Loucy (cell line): Measurements from ENCODE around the gene FBXO31.

Source experiments
- H2AFZ ChIP-seq: fragments of 200-600 bp; sonication (generic); 2 replicates; pipeline ENCODE4 v1.6.0; 2016; ENCODE audit warnings: antibody characterized with exemption, mild to moderate bottlenecking, low read length, moderate library complexity
- H3F3A ChIP-seq: fragments of 200-600 bp; 2 replicates; pipeline ENCODE4 v1.6.0; 2016; ENCODE audit warnings: antibody characterized with exemption, low read depth, mild to moderate bottlenecking
- H3K27me3 ChIP-seq: fragments of 200-600 bp; sonication (generic); 2 replicates; pipeline ENCODE4 v1.6.1; 2014; ENCODE audit warnings: low read length, mild to moderate bottlenecking; ENCODE audit not compliant: insufficient read depth, poor library complexity, severe bottlenecking
- H3K36me3 ChIP-seq: fragments of 200-600 bp; sonication (generic); 2 replicates; pipeline ENCODE4 v1.6.1; 2016; ENCODE audit warnings: low read length; ENCODE audit not compliant: insufficient read depth
- H3K4me1 ChIP-seq: fragments of 200-600 bp; sonication (generic); 2 replicates; pipeline ENCODE4 v1.5.1; 2014; ENCODE audit warnings: low read length, mild to moderate bottlenecking; ENCODE audit not compliant: insufficient read depth, poor library complexity, severe bottlenecking
- H3K4me2 ChIP-seq: fragments of 200-600 bp; sonication (generic); 2 replicates; pipeline ENCODE4 v1.6.0; 2014; ENCODE audit warnings: antibody characterized with exemption, low read length, low read depth, mild to moderate bottlenecking; ENCODE audit not compliant: poor library complexity, severe bottlenecking
- H3K4me3 ChIP-seq: fragments of 200-600 bp; sonication (generic); 2 replicates; pipeline ENCODE4 v1.5.1; 2014; ENCODE audit warnings: low read length, mild to moderate bottlenecking, mixed read lengths; ENCODE audit not compliant: poor library complexity, severe bottlenecking
- H3K79me2 ChIP-seq: fragments of 200-600 bp; sonication (generic); 2 replicates; pipeline ENCODE4 v1.6.1; 2014; ENCODE audit warnings: low read length; ENCODE audit not compliant: insufficient read depth
- H3K9ac ChIP-seq: fragments of 200-600 bp; sonication (generic); 2 replicates; pipeline ENCODE4 v1.6.0; 2014; ENCODE audit warnings: mild to moderate bottlenecking, low read depth, low read length, moderate library complexity; ENCODE audit not compliant: poor library complexity, severe bottlenecking
- H3K9me2 ChIP-seq: fragments of 200-600 bp; sonication (generic); replicated peaks from 2 replicates; pipeline ENCODE4 v1.6.1; 2016; ENCODE audit warnings: low read depth, low read length, mixed read lengths
- H3K9me3 ChIP-seq: fragments of 200-600 bp; sonication (generic); 2 replicates; pipeline ENCODE4 v1.6.1; 2014; ENCODE audit warnings: mild to moderate bottlenecking, antibody characterized with exemption, low read length, low read depth; ENCODE audit not compliant: insufficient read depth
- H4K20me1 ChIP-seq: fragments of 200-600 bp; sonication (generic); 2 replicates; pipeline ENCODE4 v1.6.0; 2014; ENCODE audit warnings: antibody characterized with exemption, low read length, mild to moderate bottlenecking; ENCODE audit not compliant: insufficient read depth, poor library complexity, severe bottlenecking
- EZH2phosphoT487 ChIP-seq: fragments of 200-600 bp; IDR thresholded peaks from 2 replicates; pipeline ENCODE4 v1.6.1; 2018; ENCODE audit warnings: antibody characterized with exemption, mild to moderate bottlenecking, moderate library complexity, borderline replicate concordance
- TF ChIP-seq, protein P1 (sequence below): fragments of 200-600 bp; sonication (generic); conservative IDR thresholded peaks from 2 replicates; pipeline ENCODE4 v1.5.1; 2014; ENCODE audit warnings: mild to moderate bottlenecking, antibody characterized with exemption, low read length

FBXO31 gene

DNA sequence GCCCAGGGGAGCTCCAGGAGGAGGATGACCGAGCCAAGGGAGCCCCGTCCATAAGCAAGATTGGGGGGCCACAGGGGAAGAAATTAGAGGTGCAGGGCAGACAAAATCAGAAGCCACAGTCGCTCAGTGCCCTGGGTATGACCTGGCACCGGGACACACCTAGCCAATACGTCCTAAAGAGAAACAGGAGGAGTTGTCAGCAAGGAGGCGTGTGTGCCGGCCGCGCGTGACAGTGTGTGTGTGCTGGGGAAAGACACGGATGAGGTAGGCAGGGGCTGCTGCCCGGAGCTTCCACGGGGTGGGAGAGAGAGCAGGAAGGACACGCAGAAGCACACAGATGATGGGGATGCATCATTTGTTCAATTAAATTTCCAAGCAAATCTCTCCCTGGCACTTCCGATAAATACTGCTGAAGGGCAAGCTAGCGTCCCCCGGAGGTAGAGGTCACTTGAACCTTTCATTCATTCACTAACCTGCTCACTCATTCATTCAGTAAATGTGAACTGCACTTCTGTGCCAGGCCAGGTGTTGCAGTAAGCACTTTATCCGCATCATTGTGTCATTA, 104.4 kb downstream of the FBXO31 start:
- peaks cover 10% of the 10 kb centered on the region for H3K4me1 ChIP-seq
- no peaks in the 10 kb centered on the region for H3K9me3 ChIP-seq
- no peak overlapping the region for H3K9ac ChIP-seq
- H3K4me3 ChIP-seq, result no peak overlapping the region
- no peaks in the 10 kb centered on the region for H3K27me3 ChIP-seq
- no peaks in the 10 kb centered on the region for H3K79me2 ChIP-seq
- H3K4me2 ChIP-seq, result no peak overlapping the region
- no peaks in the 10 kb centered on the region for H3K9me2 ChIP-seq
- H2AFZ ChIP-seq, result no peak overlapping the region
- no peaks in the 10 kb centered on the region for H4K20me1 ChIP-seq
- TF ChIP-seq EZH2phosphoT487, result no peak
- TF ChIP-seq, protein P1, sequence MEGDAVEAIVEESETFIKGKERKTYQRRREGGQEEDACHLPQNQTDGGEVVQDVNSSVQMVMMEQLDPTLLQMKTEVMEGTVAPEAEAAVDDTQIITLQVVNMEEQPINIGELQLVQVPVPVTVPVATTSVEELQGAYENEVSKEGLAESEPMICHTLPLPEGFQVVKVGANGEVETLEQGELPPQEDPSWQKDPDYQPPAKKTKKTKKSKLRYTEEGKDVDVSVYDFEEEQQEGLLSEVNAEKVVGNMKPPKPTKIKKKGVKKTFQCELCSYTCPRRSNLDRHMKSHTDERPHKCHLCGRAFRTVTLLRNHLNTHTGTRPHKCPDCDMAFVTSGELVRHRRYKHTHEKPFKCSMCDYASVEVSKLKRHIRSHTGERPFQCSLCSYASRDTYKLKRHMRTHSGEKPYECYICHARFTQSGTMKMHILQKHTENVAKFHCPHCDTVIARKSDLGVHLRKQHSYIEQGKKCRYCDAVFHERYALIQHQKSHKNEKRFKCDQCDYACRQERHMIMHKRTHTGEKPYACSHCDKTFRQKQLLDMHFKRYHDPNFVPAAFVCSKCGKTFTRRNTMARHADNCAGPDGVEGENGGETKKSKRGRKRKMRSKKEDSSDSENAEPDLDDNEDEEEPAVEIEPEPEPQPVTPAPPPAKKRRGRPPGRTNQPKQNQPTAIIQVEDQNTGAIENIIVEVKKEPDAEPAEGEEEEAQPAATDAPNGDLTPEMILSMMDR, result no peak
- H3K36me3 ChIP-seq, result no peaks in the 10 kb centered on the region
- H3F3A ChIP-seq, result no peaks in the 10 kb centered on the region

DNA sequence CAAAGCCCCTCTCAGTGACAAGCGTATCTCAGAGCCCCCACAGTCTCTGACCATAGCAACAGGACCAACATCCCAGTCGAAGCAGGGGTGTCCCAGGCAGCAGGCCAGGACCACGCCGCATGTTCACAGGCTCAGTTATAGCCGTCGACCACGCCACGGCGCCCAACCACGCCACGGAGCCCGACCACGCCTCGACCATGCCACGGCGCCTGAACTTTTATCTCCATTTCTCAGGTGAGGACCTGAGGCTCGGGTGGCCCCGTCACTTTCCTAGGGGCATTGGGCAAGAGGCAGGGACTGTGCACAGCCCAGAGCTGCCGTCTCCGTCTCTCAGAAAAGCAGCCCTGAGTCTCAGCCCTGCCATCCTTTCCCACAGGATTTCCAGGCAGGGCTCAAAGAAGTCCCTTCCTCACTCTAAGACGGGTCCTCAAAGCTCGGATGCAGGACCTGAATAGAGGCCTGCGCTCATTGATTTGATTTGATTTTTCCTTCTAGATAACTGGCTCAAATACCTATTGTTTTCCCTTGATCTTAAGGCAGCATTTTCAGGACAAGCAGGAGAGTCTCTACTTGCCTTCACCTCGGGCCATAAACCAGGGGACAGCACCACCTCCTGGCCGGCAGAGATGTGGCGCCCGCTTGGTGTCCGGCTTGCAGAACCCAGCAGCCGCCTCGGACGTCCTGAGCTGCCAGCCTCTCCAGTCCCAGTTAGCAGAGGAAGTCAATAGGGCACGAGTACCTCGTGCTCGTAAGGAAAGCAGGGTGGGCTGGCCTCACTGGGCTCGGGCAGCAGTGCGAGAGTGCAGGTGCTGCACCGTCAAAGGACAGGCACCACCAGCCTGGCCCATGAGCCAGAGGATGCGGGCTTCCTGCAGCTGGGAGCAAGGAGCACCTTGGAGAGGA, 105.1 kb downstream of the FBXO31 start:
- H3K4me1 ChIP-seq, result peaks cover 15% of the 10 kb centered on the region
- H2AFZ ChIP-seq, result no peak overlapping the region
- no peaks in the 10 kb centered on the region for H3K79me2 ChIP-seq
- no peaks in the 10 kb centered on the region for H3F3A ChIP-seq
- no peaks in the 10 kb centered on the region for H3K9me3 ChIP-seq
- H3K9me2 ChIP-seq, result no peaks in the 10 kb centered on the region
- no peak overlapping the region for H3K4me2 ChIP-seq
- no peaks in the 10 kb centered on the region for H3K27me3 ChIP-seq
- no peaks in the 10 kb centered on the region for H3K36me3 ChIP-seq
- no peak overlapping the region for H3K4me3 ChIP-seq
- H4K20me1 ChIP-seq, result no peaks in the 10 kb centered on the region
- H3K9ac ChIP-seq, result no peak overlapping the region
- no peak for TF ChIP-seq EZH2phosphoT487
- TF ChIP-seq, protein P1, result peak; percentile 92
